K562 (cell line): Measurements from ENCODE around the gene LAPTM5. TPM values are rescaled to one million over a fixed set of nuclear protein-coding genes. Genes with fewer than 3 reads are reported as not detected.

Experiments
- CBFA2T3 ChIP-seq: fragments of 450-650 bp; IDR thresholded peaks from 2 replicates; pipeline ENCODE4 v1.6.1; 2017
- CGGBP1 ChIP-seq: fragments of 250-450 bp; sonication (Bioruptor Pico); IDR thresholded peaks from 2 replicates; pipeline ENCODE4 v1.9.0; 2021; ENCODE audit warnings: mild to moderate bottlenecking
- ETS2 ChIP-seq: IDR thresholded peaks from 2 replicates; pipeline ENCODE4 v1.6.1; 2016; ENCODE audit warnings: borderline replicate concordance, missing genetic modification characterization, mild to moderate bottlenecking, moderate library complexity, missing compliant biosample characterization; ENCODE audit not compliant: poor library complexity, severe bottlenecking
- FOXO4 ChIP-seq: fragments of 450-650 bp; formaldehyde crosslinking; IDR thresholded peaks from 2 replicates; pipeline ENCODE4 v1.4.0; 2020; ENCODE audit warnings: mild to moderate bottlenecking, moderate library complexity
- HINFP ChIP-seq: fragments of 450-650 bp; conservative IDR thresholded peaks from 2 replicates; pipeline ENCODE4 v1.6.1; 2016; ENCODE audit warnings: missing genetic modification characterization, low read depth, mild to moderate bottlenecking, control low read depth, missing compliant biosample characterization
- HLTF ChIP-seq: fragments of 450-650 bp; IDR thresholded peaks from 2 replicates; pipeline ENCODE4 v1.6.1; 2016
- MCM3 ChIP-seq: fragments of 450-650 bp; IDR thresholded peaks from 2 replicates; pipeline ENCODE4 v1.6.1; 2016
- MTA1 ChIP-seq: fragments of 450-650 bp; IDR thresholded peaks from 2 replicates; pipeline ENCODE4 v1.6.1; 2017; ENCODE audit warnings: borderline replicate concordance
- OTX1 ChIP-seq: fragments of 450-650 bp; formaldehyde crosslinking; IDR thresholded peaks from 2 replicates; pipeline ENCODE4 v1.4.0; 2022; ENCODE audit warnings: mild to moderate bottlenecking
- POLR2AphosphoS5 ChIP-seq: IDR thresholded peaks from 2 replicates; pipeline ENCODE4 v1.6.1; 2011; ENCODE audit warnings: mild to moderate bottlenecking, low read depth, low read length, moderate library complexity; ENCODE audit not compliant: control insufficient read depth, insufficient read depth
- POLR2B ChIP-seq: fragments of 450-650 bp; IDR thresholded peaks from 2 replicates; pipeline ENCODE4 v1.6.1; 2018; ENCODE audit warnings: low read depth; ENCODE audit not compliant: partially characterized antibody
- SAFB ChIP-seq: fragments of 200-400 bp; formaldehyde crosslinking; IDR thresholded peaks from 2 replicates; pipeline ENCODE4 v1.6.1; 2017; ENCODE audit warnings: low read depth, low read length, borderline replicate concordance
- SREBF1 ChIP-seq: fragments of 150-350 bp; IDR thresholded peaks from 2 replicates; pipeline ENCODE4 v1.6.1; 2014; ENCODE audit warnings: antibody characterized with exemption, low read depth, low read length, borderline replicate concordance
- THRB ChIP-seq: fragments of 450-650 bp; formaldehyde crosslinking; conservative IDR thresholded peaks from 2 replicates; pipeline ENCODE4 v1.4.0; 2022; ENCODE audit warnings: mild to moderate bottlenecking, missing genetic modification characterization
- U2AF1 ChIP-seq: fragments of 200-400 bp; formaldehyde crosslinking; optimal IDR thresholded peaks from 2 replicates; pipeline ENCODE3; 2017; ENCODE audit warnings: mild to moderate bottlenecking, low read depth, low read length, moderate library complexity
- ZFP30 ChIP-seq: fragments of 250-450 bp; sonication (Bioruptor Pico); IDR thresholded peaks from 2 replicates; pipeline ENCODE4 v1.8.0; 2022; ENCODE audit warnings: moderate library complexity, mild to moderate bottlenecking, inconsistent platforms, borderline replicate concordance
- ZHX1 ChIP-seq: fragments of 150-350 bp; conservative IDR thresholded peaks from 2 replicates; pipeline ENCODE4 v1.6.1; 2014; ENCODE audit warnings: low read length
- ZNF174 ChIP-seq: fragments of 250-450 bp; sonication (Bioruptor Pico); IDR thresholded peaks from 2 replicates; pipeline ENCODE4 v1.4.0; 2020; ENCODE audit warnings: mild to moderate bottlenecking
- polyA plus RNA-seq, 8 experiments: library from polyadenylated mRNA; depleted of rRNA in 4 of 8; stranded (reverse) in 5 of 8; unstranded in 3 of 8; fragments of >200 nt; fragmentation: Nextera tagmentation in 2 of 8; fragmentation: Illumina TruSeq in 1 of 8; extraction: Ambion mirVana in 2 of 8; extraction: Trizol in 1 of 8; gene quantifications; 2 replicates each; pipeline versions ENCODE4 v1.2.1 to v1.2.3, GENCODE V29; 2011 to 2014; ENCODE audit warnings: inconsistent platforms in 1 of 8, missing spikeins in 1 of 8
- total RNA-seq, 7 experiments: library from RNA; depleted of rRNA in 6 of 7; stranded (reverse); fragments of >200 nt in 6 of 7; fragmentation: Illumina TruSeq in 2 of 7; extraction: Trizol in 2 of 7; gene quantifications; 2 replicates each; pipeline versions ENCODE4 v1.2.1 to v1.2.3, GENCODE V29; 2011 to 2021; ENCODE audit warnings: low replicate concordance in 1 of 7

LAPTM5 gene
- total and polyA plus RNA-seq, 9 of the 15 experiments (the other 6 are each of a cell fraction or from before 2014, with no cell fraction given), result 2.4 to 47.3 (median 20.3) TPM

GRCh38 chr1:30790850-30791778, 33.5 kb upstream of the LAPTM5 start (continued):
- TF ChIP-seq FOXO4 (no peak), OTX1 (CRISPR knock-in tag) (peak; percentile 73; the same call in 1 of the 2 replicates), ZFP30 (no peak), CGGBP1 (CRISPR knock-in tag) (no peak), SREBF1 (no peak), POLR2B (peak; percentile 28), CBFA2T3 (no peak), MTA1 (0 out of 2 replicates have a peak, but pooled peaks have one; percentile 58), MCM3 (no peak), ZNF174 (no peak), SAFB (no peak), POLR2AphosphoS5 (no peak), ZHX1 (no peak), ETS2 (tag) (no peak), U2AF1 (no peak), THRB (CRISPR knock-in tag) (peak; percentile 87; the same call in 1 of the 2 replicates), HINFP (tag) (peak; percentile 36; the same call in 1 of the 2 replicates), HLTF (0 out of 2 replicates have a peak, but pooled peaks have one; percentile 64)
